Smooth muscle cell (in vitro differentiated cells): ENCODE results near the gene RFXANK. TPM values are rescaled to one million over a fixed set of nuclear protein-coding genes. Genes with fewer than 3 reads are reported as not detected.
"Not testable (repeated sequence)": the region's sequence is repeated elsewhere in the genome, so short reads cannot be mapped to it uniquely, and the experiment has no call there.

Experiments used
- DNase-seq: peaks from one replicate; lab custom pipeline; 2025; ENCODE audit not compliant: unreplicated experiment; lab: John Stamatoyannopoulos, UW
- H2AFZ ChIP-seq: fragments of 200-600 bp; sonication (generic); 2 replicates; pipeline ENCODE4 v1.6.0; 2016; ENCODE audit warnings: antibody characterized with exemption, low read depth, mild to moderate bottlenecking
- H3F3A ChIP-seq: fragments of 200-600 bp; sonication (generic); 2 replicates; pipeline ENCODE4 v1.6.0; 2017; ENCODE audit warnings: antibody characterized with exemption, low read depth
- H3K27ac ChIP-seq: fragments of 200-600 bp; sonication (generic); 2 replicates; pipeline ENCODE4 v1.5.1; 2016; ENCODE audit warnings: low read depth, mild to moderate bottlenecking
- H3K27me3 ChIP-seq: fragments of 200-600 bp; sonication (generic); 2 replicates; pipeline ENCODE4 v1.6.1; 2016; ENCODE audit warnings: low read depth, mild to moderate bottlenecking
- H3K36me3 ChIP-seq: fragments of 200-600 bp; sonication (generic); 2 replicates; pipeline ENCODE4 v1.5.1; 2016; ENCODE audit warnings: low read depth
- H3K4me1 ChIP-seq: fragments of 200-600 bp; sonication (generic); 2 replicates; pipeline ENCODE4 v1.5.1; 2016; ENCODE audit warnings: low read depth
- H3K4me2 ChIP-seq: fragments of 200-600 bp; sonication (generic); 2 replicates; pipeline ENCODE4 v1.6.0; 2016; ENCODE audit warnings: mild to moderate bottlenecking
- H3K4me3 ChIP-seq: fragments of 200-600 bp; sonication (generic); 2 replicates; pipeline ENCODE4 v1.5.1; 2016; ENCODE audit warnings: mild to moderate bottlenecking
- H3K79me2 ChIP-seq: fragments of 200-600 bp; sonication (generic); 2 replicates; pipeline ENCODE4 v1.6.0; 2016; ENCODE audit warnings: low read depth, mild to moderate bottlenecking
- H3K9ac ChIP-seq: fragments of 200-600 bp; sonication (generic); 2 replicates; pipeline ENCODE4 v1.6.0; 2016; ENCODE audit warnings: low read depth
- H3K9me3 ChIP-seq: fragments of 200-600 bp; sonication (generic); replicated peaks from 2 replicates; pipeline ENCODE4 v1.5.1; 2016; ENCODE audit warnings: low read depth
- H4K20me1 ChIP-seq: fragments of 200-600 bp; sonication (generic); 2 replicates; pipeline ENCODE4 v1.6.0; 2016; ENCODE audit warnings: low read depth
- WGBS: methylation state at CpG from one replicate; pipeline ENCODE4 v1.1.7; 2016; ENCODE audit warnings: low lambda C conversion rate; 5-methylcytosine and 5-hydroxymethylcytosine counted together
- polyA plus RNA-seq: library from polyadenylated mRNA; unstranded; fragments of >200 nt; fragmentation: Nextera tagmentation; extraction: Ambion mirVana; gene quantifications from 2 replicates; pipeline ENCODE4 v1.2.1, GENCODE V29; 2016
- total RNA-seq: library from RNA; depleted of rRNA; stranded (reverse); fragments of >200 nt; gene quantifications from 2 replicates; pipeline ENCODE4 v1.2.3, GENCODE V29; 2014
- TF ChIP-seq, protein P1 (sequence below): fragments of 200-600 bp; sonication (generic); IDR thresholded peaks from 2 replicates; pipeline ENCODE4 v1.5.1; 2017; ENCODE audit warnings: borderline replicate concordance, mild to moderate bottlenecking, antibody characterized with exemption; ENCODE audit not compliant: insufficient read depth, poor library complexity, severe bottlenecking

Gene RFXANK
- total and polyA plus RNA-seq, 2 experiments from 2014 or later, result 59.6 to 94.8 TPM

DNA sequence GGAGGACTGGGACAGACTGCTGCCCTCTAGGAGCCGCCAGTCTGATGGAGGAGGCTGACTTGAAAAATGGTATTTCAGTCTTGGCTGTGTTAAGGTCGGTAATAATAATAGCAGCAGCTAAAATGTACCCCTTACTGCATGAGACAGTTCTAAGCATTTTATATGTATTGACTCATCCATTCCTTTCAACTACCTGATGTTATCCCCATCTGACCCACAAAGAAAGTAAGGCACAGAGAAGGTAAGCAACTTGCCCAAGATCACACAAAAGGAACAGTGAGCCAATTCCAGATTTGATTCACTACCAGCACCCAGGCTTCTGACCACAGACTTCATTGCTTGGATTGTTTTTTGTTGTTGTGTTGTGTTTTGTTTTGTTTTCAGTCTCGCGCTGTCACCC is 23.7 kb downstream of the RFXANK start:
- Histone ChIP-seq H3K27ac (no peak overlapping the region), H3K79me2 (no peaks in the 10 kb centered on the region), H4K20me1 (no peaks in the 10 kb centered on the region), H3K4me1 (no peaks in the 10 kb centered on the region), H3K4me3 (no peak overlapping the region), H3K27me3 (peaks cover 41% of the 10 kb centered on the region), H3F3A (no peaks in the 10 kb centered on the region), H3K9me3 (no peaks in the 10 kb centered on the region), H3K36me3 (no peaks in the 10 kb centered on the region), H3K9ac (no peak overlapping the region), H3K4me2 (no peak overlapping the region), H2AFZ (no peak overlapping the region)
- 73% methylated on average over 4 of the region's 4 CpGs for WGBS
- DNase-seq, result no peak
- TF ChIP-seq, protein P1, sequence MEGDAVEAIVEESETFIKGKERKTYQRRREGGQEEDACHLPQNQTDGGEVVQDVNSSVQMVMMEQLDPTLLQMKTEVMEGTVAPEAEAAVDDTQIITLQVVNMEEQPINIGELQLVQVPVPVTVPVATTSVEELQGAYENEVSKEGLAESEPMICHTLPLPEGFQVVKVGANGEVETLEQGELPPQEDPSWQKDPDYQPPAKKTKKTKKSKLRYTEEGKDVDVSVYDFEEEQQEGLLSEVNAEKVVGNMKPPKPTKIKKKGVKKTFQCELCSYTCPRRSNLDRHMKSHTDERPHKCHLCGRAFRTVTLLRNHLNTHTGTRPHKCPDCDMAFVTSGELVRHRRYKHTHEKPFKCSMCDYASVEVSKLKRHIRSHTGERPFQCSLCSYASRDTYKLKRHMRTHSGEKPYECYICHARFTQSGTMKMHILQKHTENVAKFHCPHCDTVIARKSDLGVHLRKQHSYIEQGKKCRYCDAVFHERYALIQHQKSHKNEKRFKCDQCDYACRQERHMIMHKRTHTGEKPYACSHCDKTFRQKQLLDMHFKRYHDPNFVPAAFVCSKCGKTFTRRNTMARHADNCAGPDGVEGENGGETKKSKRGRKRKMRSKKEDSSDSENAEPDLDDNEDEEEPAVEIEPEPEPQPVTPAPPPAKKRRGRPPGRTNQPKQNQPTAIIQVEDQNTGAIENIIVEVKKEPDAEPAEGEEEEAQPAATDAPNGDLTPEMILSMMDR, result no peak

DNA sequence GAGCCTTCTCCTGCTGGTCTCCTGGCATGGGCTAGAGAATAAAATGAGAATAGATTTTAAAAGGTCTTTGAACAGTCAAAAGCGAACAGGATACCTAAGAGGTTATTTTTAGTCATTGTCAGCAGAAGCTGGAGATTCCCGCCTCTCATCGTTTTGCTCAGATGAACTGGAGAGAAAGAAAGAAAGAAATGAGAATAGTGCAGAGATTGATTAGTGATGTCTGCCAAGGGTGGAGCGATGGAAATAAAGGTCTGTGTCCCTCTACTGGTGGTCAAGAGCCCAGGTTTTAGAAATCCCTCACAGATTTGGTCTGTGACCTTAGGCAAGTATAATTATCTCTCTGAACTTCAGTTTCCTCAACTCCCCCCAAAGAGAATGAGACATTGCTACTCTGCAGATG is 25.0 kb downstream of the RFXANK start:
- H3K79me2 ChIP-seq, result no peaks in the 10 kb centered on the region
- no peaks in the 10 kb centered on the region for H3K4me1 ChIP-seq
- no peak overlapping the region for H3K4me2 ChIP-seq
- no peak overlapping the region for H3K4me3 ChIP-seq
- H3K36me3 ChIP-seq, result no peaks in the 10 kb centered on the region
- 34% methylated on average over 4 of the region's 4 CpGs for WGBS
- TF ChIP-seq, protein P1, result no peak
- H2AFZ ChIP-seq, result no peak overlapping the region
- no peaks in the 10 kb centered on the region for H3F3A ChIP-seq
- no peak overlapping the region for H3K27ac ChIP-seq
- H3K9ac ChIP-seq, result no peak overlapping the region
- peaks cover 27% of the 10 kb centered on the region for H3K27me3 ChIP-seq
- H3K9me3 ChIP-seq, result no peaks in the 10 kb centered on the region
- DNase-seq, result no peak
- H4K20me1 ChIP-seq, result no peaks in the 10 kb centered on the region

DNA sequence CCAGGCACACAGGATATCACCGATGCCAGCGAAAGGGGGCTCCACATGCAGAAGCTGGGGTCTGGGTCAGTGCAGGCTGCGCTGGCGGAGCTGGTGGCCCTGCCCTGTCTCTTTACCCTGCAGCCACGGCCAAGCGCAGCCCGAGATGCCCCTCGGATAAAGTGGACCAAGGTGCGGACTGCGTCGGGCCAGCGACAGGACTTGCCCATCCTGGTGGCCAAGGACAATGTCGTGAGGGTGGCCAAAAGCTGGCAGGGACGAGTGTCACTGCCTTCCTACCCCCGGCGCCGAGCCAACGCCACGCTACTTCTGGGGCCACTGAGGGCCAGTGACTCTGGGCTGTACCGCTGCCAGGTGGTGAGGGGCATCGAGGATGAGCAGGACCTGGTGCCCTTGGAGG is 26.9 kb downstream of the RFXANK start:
- H3F3A ChIP-seq, result no peaks in the 10 kb centered on the region
- no peaks in the 10 kb centered on the region for H3K36me3 ChIP-seq
- peaks cover 18% of the 10 kb centered on the region for H3K27me3 ChIP-seq
- H3K4me3 ChIP-seq, result no peak overlapping the region
- no peaks in the 10 kb centered on the region for H3K9me3 ChIP-seq
- no peaks in the 10 kb centered on the region for H4K20me1 ChIP-seq
- TF ChIP-seq, protein P1, result no peak
- H2AFZ ChIP-seq, result no peak overlapping the region
- DNase-seq, result no peak
- no peak overlapping the region for H3K27ac ChIP-seq
- H3K9ac ChIP-seq, result no peak overlapping the region
- 90% methylated on average over 21 of the region's 21 CpGs for whole genome bisulfite sequencing
- no peak overlapping the region for H3K4me2 ChIP-seq
- H3K79me2 ChIP-seq, result no peaks in the 10 kb centered on the region
- H3K4me1 ChIP-seq, result no peaks in the 10 kb centered on the region

DNA sequence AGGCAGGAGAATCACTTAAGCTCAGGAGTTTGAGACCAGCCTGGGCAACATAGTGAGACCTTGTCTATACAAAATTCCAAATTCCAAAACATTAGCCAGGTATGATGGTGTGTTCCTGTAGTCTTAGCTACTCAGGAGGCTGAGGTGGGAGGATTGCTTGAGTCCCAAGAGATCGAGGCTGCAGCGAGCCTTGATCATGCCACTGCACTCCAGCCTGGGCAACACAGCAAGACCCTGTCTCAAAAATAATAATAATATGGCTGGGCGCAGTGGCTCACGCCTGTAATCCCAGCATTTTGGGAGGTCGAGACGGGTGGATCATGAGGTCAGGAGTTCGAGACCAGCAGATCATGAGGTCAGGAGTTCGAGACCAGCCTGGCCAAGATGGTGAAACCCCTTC is 28.9 kb downstream of the RFXANK start:
- H3F3A ChIP-seq, H4K20me1 ChIP-seq, H3K79me2 ChIP-seq, H3K4me3 ChIP-seq, H3K4me2 ChIP-seq, H3K9me3 ChIP-seq, DNase-seq, H3K4me1 ChIP-seq, H2AFZ ChIP-seq, H3K36me3 ChIP-seq, H3K27ac ChIP-seq, H3K9ac ChIP-seq: not testable (repeated sequence)
- peaks cover 29% of the 10 kb centered on the region for H3K27me3 ChIP-seq
- WGBS, result 89% methylated on average over 8 of the region's 8 CpGs
